Spleen (tissue), 11 donors: ENCODE data around the gene RAB4A. TPM values are rescaled to one million over a fixed set of nuclear protein-coding genes. Genes with fewer than 3 reads are reported as not detected.

Experiments used
- DNase-seq: peaks from one replicate; pipeline ENCODE4 v3.0.0-alpha.2; 2020
- H3K27ac ChIP-seq, 8 donors: fragments of 200-600 bp; sonication (generic) in 7 of 8; 1 replicate in 4 of 8; 2 replicates in 4 of 8; pipeline versions ENCODE4 v1.5.0 to v1.8.0; 2016 to 2021; ENCODE audit warnings: inconsistent platforms in 4 of 8, mild to moderate bottlenecking in 4 of 8, moderate library complexity in 1 of 8
- H3K27me3 ChIP-seq, 7 donors: fragments of 200-600 bp; sonication (generic) in 6 of 7; replicated peaks in 1 of 7; 1 replicate in 4 of 7; 2 replicates in 3 of 7; pipeline versions ENCODE4 v1.5.0 to v1.8.0; 2016 to 2021; ENCODE audit warnings: inconsistent platforms in 3 of 7, mild to moderate bottlenecking in 1 of 7
- H3K36me3 ChIP-seq, 6 donors: fragments of 200-600 bp; sonication (generic) in 5 of 6; 1 replicate in 4 of 6; 2 replicates in 2 of 6; pipeline versions ENCODE4 v1.5.0 to v1.8.0; 2016 to 2021; ENCODE audit warnings: inconsistent platforms in 2 of 6
- H3K4me1 ChIP-seq, 6 donors: fragments of 200-600 bp; sonication (generic) in 5 of 6; 1 replicate in 3 of 6; 2 replicates in 3 of 6; pipeline versions ENCODE4 v1.5.0 to v1.8.0; 2016 to 2021; ENCODE audit warnings: inconsistent platforms in 3 of 6
- H3K4me3 ChIP-seq, 8 donors: fragments of 200-600 bp; sonication (generic) in 7 of 8; 1 replicate in 4 of 8; 2 replicates in 4 of 8; pipeline versions ENCODE4 v1.5.0 to v1.8.0; 2016 to 2021; ENCODE audit warnings: inconsistent platforms in 4 of 8, mild to moderate bottlenecking in 4 of 8, moderate library complexity in 2 of 8
- H3K9me3 ChIP-seq, 8 donors: fragments of 200-600 bp; sonication (generic) in 7 of 8; 1 replicate in 4 of 8; 2 replicates in 4 of 8; pipeline versions ENCODE4 v1.5.0 to v1.8.0; 2016 to 2021; ENCODE audit warnings: inconsistent platforms in 4 of 8
- CTCF ChIP-seq, 11 experiments: fragments of 200-600 bp in 7 of 11; fragments of 450-650 bp in 4 of 11; sonication (generic) in 4 of 11; IDR thresholded peaks in 8 of 11; conservative IDR thresholded peaks in 3 of 11; 1 replicate in 7 of 11; 2 replicates in 4 of 11; pipeline versions ENCODE4 v1.4.0 to v1.8.0; 2016 to 2021; ENCODE audit warnings: antibody characterized with exemption in 11 of 11, inconsistent platforms in 4 of 11, mild to moderate bottlenecking in 1 of 11
- POLR2A ChIP-seq, 3 donors: fragments of 450-650 bp; IDR thresholded peaks; one replicate each; pipeline ENCODE4 v1.5.1; 2017; ENCODE audit warnings: antibody characterized with exemption in 3 of 3, mild to moderate bottlenecking in 1 of 3
- POLR2AphosphoS5 ChIP-seq, 3 donors: sonication (generic); formaldehyde crosslinking; IDR thresholded peaks; one replicate each; pipeline ENCODE4 v1.5.1; 2017; ENCODE audit warnings: antibody characterized with exemption in 3 of 3
- WGBS, 5 donors: extraction: QIAGEN DNeasy Blood & Tissue Kit in 3 of 5; methylation state at CpG; one replicate each; pipeline versions ENCODE4 v1.1.5 to v1.1.7; 2013 to 2018; 5-methylcytosine and 5-hydroxymethylcytosine counted together
- intact Hi-C: fragments of 100-400 bp; cut with DNase I; formaldehyde crosslinking; loops from one replicate; pipeline ENCODE4 v1.15.0; 2023; ENCODE audit warnings: low total_unique reads
- polyA plus RNA-seq, 3 donors: library from polyadenylated mRNA; stranded (reverse); fragments of 200-250 nt; gene quantifications; one replicate each; pipeline ENCODE4 v1.2.1, GENCODE V29; 2013
- total RNA-seq, 7 donors: library from RNA; depleted of rRNA in 3 of 7; stranded (reverse); fragments of >200 nt in 3 of 7; fragmentation: NEBNext Ultra II Directional in 4 of 7; extraction: Animal tissue kit (Norgen Biotek cat#: 25700) in 4 of 7; gene quantifications; one replicate each; pipeline versions ENCODE4 v1.1.0 to v1.2.1, GENCODE V29; 2016 to 2021
- donor health status: healthy with polysubstance abuse.
- donor health status: DM: no; HTN: no; CAD: no; lungs with moderate emphysema.
- donor health status: DM: no; HTN: no; CAD: no.
- donor health status: Bipolar disorder and iron deficiency.
- donor health status: healthy.
- donor health status: DM: no; HTN: no; CAD: no.
- donor health status: DM: yes; HTN: yes; CAD: no.

RAB4A gene
- total and polyA plus RNA-seq, 10 donors: 19.7 to 49.8 (median 27.0) TPM

- no peak overlapping the region for H3K27ac ChIP-seq
- DNase-seq: no peak
- TF ChIP-seq POLR2A (IDR thresholded peaks at IDR 0.05): no peak
- no peak for TF ChIP-seq CTCF (IDR thresholded peaks at IDR 0.05 in 8 of 11, conservative IDR thresholded peaks at IDR 0.05 in 3 of 11)
- no peak for TF ChIP-seq POLR2AphosphoS5 (IDR thresholded peaks at IDR 0.05)
- H3K27me3 ChIP-seq: peaks cover 0 to 15% (median 0%) of the 10 kb centered on the region in 7 donors
- H3K4me3 ChIP-seq: no peak overlapping the region
- intact Hi-C loops: loop anchor here (5.0 kb wide), 1 partner anchor 487 kb away; the partner anchor contains the start of gene RHOU
- peaks cover 0 to 4% (median 0%) of the 10 kb centered on the region in 8 donors for H3K9me3 ChIP-seq
- no peaks in the 10 kb centered on the region for H3K36me3 ChIP-seq
- H3K4me1 ChIP-seq: peaks cover 0 to 32% (median 18%) of the 10 kb centered on the region in 6 donors
- WGBS, 5 donors: 85 to 94% (median 87%) methylated on average over 2 of the region's 2 CpGs
Observed at GRCh38 chr1:229224308-229224707, 46.6 kb upstream of the RAB4A start.

- intact Hi-C loops: no loop called here
- no peak for DNase-seq
- no peaks in the 10 kb centered on the region for H3K9me3 ChIP-seq
- H3K27me3 ChIP-seq: peaks cover 0 to 25% (median 0%) of the 10 kb centered on the region in 7 donors
- no peak overlapping the region for H3K27ac ChIP-seq
- TF ChIP-seq POLR2AphosphoS5 (IDR thresholded peaks at IDR 0.05) (no peak), POLR2A (IDR thresholded peaks at IDR 0.05) (no peak), CTCF (IDR thresholded peaks at IDR 0.05 in 8 of 11, conservative IDR thresholded peaks at IDR 0.05 in 3 of 11) (no peak)
- no peaks in the 10 kb centered on the region for H3K36me3 ChIP-seq
- 72 to 82% (median 79%) methylated on average over 4 to 7 of the region's 7 CpGs for WGBS, 5 donors
- no peak overlapping the region for H3K4me3 ChIP-seq
- H3K4me1 ChIP-seq: peaks cover 4 to 42% (median 28%) of the 10 kb centered on the region in 6 donors
Observed at GRCh38 chr1:229225331-229225782, 45.6 kb upstream of the RAB4A start.

- intact Hi-C loops: no loop called here
Observed at GRCh38 chr1:229226796-229227195, 44.1 kb upstream of the RAB4A start.

More at GRCh38 chr1:229226796-229227195, 44.1 kb upstream of the RAB4A start:
- no peak for DNase-seq
- Histone ChIP-seq H3K4me3 (no peak overlapping the region), H3K9me3 (no peaks in the 10 kb centered on the region), H3K27ac (no peak overlapping the region), H3K36me3 (no peaks in the 10 kb centered on the region), H3K4me1 (peaks cover 11 to 51% (median 36%) of the 10 kb centered on the region in 6 donors), H3K27me3 (peaks cover 0 to 27% (median 0%) of the 10 kb centered on the region in 7 donors)
- TF ChIP-seq POLR2AphosphoS5 (IDR thresholded peaks at IDR 0.05) (no peak), CTCF (IDR thresholded peaks at IDR 0.05 in 8 of 11, conservative IDR thresholded peaks at IDR 0.05 in 3 of 11) (no peak), POLR2A (IDR thresholded peaks at IDR 0.05) (no peak)
- WGBS, 5 donors: 78 to 94% (median 84%) methylated on average over 3 to 4 of the region's 4 CpGs
